H9 (cell line): ENCODE data around the gene ITGAE. TPM values are rescaled to one million over a fixed set of nuclear protein-coding genes. Genes with fewer than 3 reads are reported as not detected.

Experiments
- DNase-seq: peaks from one replicate; pipeline ENCODE4 v3.0.0-alpha.2; 2017
- H2AFZ ChIP-seq: one replicate; pipeline ENCODE4 v1.6.1; 2013; ENCODE audit warnings: mild to moderate bottlenecking, low read length, control low read depth, moderate library complexity
- H2AK5ac ChIP-seq: 2 replicates; pipeline ENCODE4 v1.6.1; 2013; ENCODE audit warnings: low read length, control low read depth, mixed read lengths; ENCODE audit not compliant: insufficient read length
- H2BK120ac ChIP-seq: one replicate; pipeline ENCODE4 v1.6.1; 2013; ENCODE audit warnings: low read depth, mild to moderate bottlenecking, low read length, control low read depth, inconsistent platforms; ENCODE audit not compliant: poor library complexity, severe bottlenecking
- H2BK12ac ChIP-seq: 2 replicates; pipeline ENCODE4 v1.6.1; 2013; ENCODE audit warnings: low read length, control low read depth, mixed read lengths, low read depth; ENCODE audit not compliant: insufficient read length
- H2BK15ac ChIP-seq: 2 replicates; pipeline ENCODE4 v1.6.1; 2013; ENCODE audit warnings: low read depth, low read length, control low read depth
- H2BK20ac ChIP-seq: one replicate; pipeline ENCODE4 v1.6.1; 2013; ENCODE audit warnings: low read depth, mild to moderate bottlenecking, low read length, control low read depth, inconsistent platforms; ENCODE audit not compliant: poor library complexity, severe bottlenecking
- H2BK5ac ChIP-seq: 2 replicates; pipeline ENCODE4 v1.6.1; 2013; ENCODE audit warnings: low read length, control low read depth, mixed read lengths; ENCODE audit not compliant: insufficient read length
- H3K14ac ChIP-seq: 2 replicates; pipeline ENCODE4 v1.6.1; 2013; ENCODE audit warnings: low read length, control low read depth; ENCODE audit not compliant: insufficient read depth
- H3K18ac ChIP-seq: 2 replicates; pipeline ENCODE4 v1.6.1; 2013; ENCODE audit warnings: low read depth, mild to moderate bottlenecking, mixed read lengths, low read length, control low read depth; ENCODE audit not compliant: insufficient read length
- H3K23ac ChIP-seq: 2 replicates; pipeline ENCODE4 v1.6.1; 2013; ENCODE audit warnings: low read length, control low read depth, mixed read lengths, low read depth; ENCODE audit not compliant: insufficient read length
- H3K23me2 ChIP-seq: 2 replicates; pipeline ENCODE4 v1.6.1; 2013; ENCODE audit warnings: low read depth, mild to moderate bottlenecking, mixed read lengths, low read length, control low read depth; ENCODE audit not compliant: insufficient read length, poor library complexity, severe bottlenecking
- H3K27ac ChIP-seq: 2 replicates; pipeline ENCODE4 v1.5.1; 2013; ENCODE audit warnings: low read length, control low read depth, mixed read lengths, low read depth; ENCODE audit not compliant: insufficient read length
- H3K27me3 ChIP-seq: 2 replicates; pipeline ENCODE4 v1.6.1; 2013; ENCODE audit warnings: low read length, control low read depth, inconsistent platforms; ENCODE audit not compliant: insufficient read depth
- H3K4ac ChIP-seq: 2 replicates; pipeline ENCODE4 v1.6.1; 2013; ENCODE audit warnings: low read depth, mild to moderate bottlenecking, control low read depth, inconsistent platforms, low read length, moderate library complexity
- H3K4me1 ChIP-seq: 2 replicates; pipeline ENCODE4 v1.6.1; 2013; ENCODE audit warnings: low read length, control low read depth, inconsistent platforms; ENCODE audit not compliant: insufficient read depth
- H3K4me2 ChIP-seq: 2 replicates; pipeline ENCODE4 v1.6.1; 2013; ENCODE audit warnings: low read length, control low read depth, mixed read lengths; ENCODE audit not compliant: insufficient read length, insufficient read depth
- H3K56ac ChIP-seq: 2 replicates; pipeline ENCODE4 v1.6.1; 2013; ENCODE audit warnings: low read depth, mild to moderate bottlenecking, mixed read lengths, low read length, control low read depth; ENCODE audit not compliant: insufficient read length
- H3K79me1 ChIP-seq: 2 replicates; pipeline ENCODE4 v1.6.1; 2013; ENCODE audit warnings: low read depth, mild to moderate bottlenecking, moderate library complexity, low read length, control low read depth, inconsistent platforms; ENCODE audit not compliant: insufficient read depth, poor library complexity, severe bottlenecking
- H3K79me2 ChIP-seq: 2 replicates; pipeline ENCODE4 v1.6.1; 2013; ENCODE audit warnings: low read length, control low read depth, inconsistent platforms; ENCODE audit not compliant: insufficient read depth
- H3K9ac ChIP-seq: 2 replicates; pipeline ENCODE4 v1.6.1; 2013; ENCODE audit warnings: low read length, control low read depth, mixed read lengths; ENCODE audit not compliant: insufficient read length; ENCODE audit errors: extremely low read depth
- H3K9me3 ChIP-seq: one replicate; pipeline ENCODE4 v1.6.1; 2013; ENCODE audit warnings: low read depth, low read length, inconsistent platforms; ENCODE audit not compliant: control insufficient read depth
- H3T11ph ChIP-seq: one replicate; pipeline ENCODE4 v1.6.1; 2013; ENCODE audit warnings: mild to moderate bottlenecking, low read length, control low read depth, inconsistent platforms
- H4K20me1 ChIP-seq: one replicate; pipeline ENCODE4 v1.6.1; 2013; ENCODE audit not compliant: control insufficient read depth, insufficient read length, insufficient read depth
- H4K5ac ChIP-seq: 2 replicates; pipeline ENCODE4 v1.6.1; 2013; ENCODE audit warnings: low read depth, mild to moderate bottlenecking, mixed read lengths, low read length, control low read depth; ENCODE audit not compliant: insufficient read length
- H4K8ac ChIP-seq: replicated peaks from 2 replicates; pipeline ENCODE4 v1.6.1; 2013; ENCODE audit warnings: low read length, control low read depth, mixed read lengths, low read depth; ENCODE audit not compliant: insufficient read length
- H4K91ac ChIP-seq: 2 replicates; pipeline ENCODE4 v1.6.1; 2013; ENCODE audit warnings: low read depth, mild to moderate bottlenecking, moderate library complexity, mixed read lengths, low read length, control low read depth; ENCODE audit not compliant: insufficient read length
- H3K27ac Mint-ChIP-seq, 3 experiments: 2 replicates in 2 of 3; 3 replicates in 1 of 3; pipeline ENCODE4 v1.8.0; 2020 to 2021; ENCODE audit warnings: mixed read lengths in 3 of 3, mild to moderate bottlenecking in 1 of 3, moderate library complexity in 1 of 3
- H3K27me3 Mint-ChIP-seq: 2 replicates; pipeline ENCODE4 v1.8.0; 2021; ENCODE audit warnings: low read depth, mild to moderate bottlenecking, moderate library complexity, mixed read lengths
- H3K36me3 Mint-ChIP-seq, 3 experiments: 2 replicates in 2 of 3; 3 replicates in 1 of 3; pipeline ENCODE4 v1.8.0; 2020 to 2021; ENCODE audit warnings: low read depth in 3 of 3, mixed read lengths in 3 of 3; ENCODE audit not compliant: insufficient read depth in 1 of 3
- H3K4me1 Mint-ChIP-seq, 2 experiments: 2 replicates each; pipeline ENCODE4 v1.8.0; 2020; ENCODE audit warnings: mixed read lengths in 2 of 2
- H3K4me3 Mint-ChIP-seq, 2 experiments: 2 replicates in 1 of 2; 3 replicates in 1 of 2; pipeline ENCODE4 v1.8.0; 2020 to 2021; ENCODE audit warnings: mild to moderate bottlenecking in 2 of 2, mixed read lengths in 2 of 2, moderate library complexity in 1 of 2
- H3K9me3 Mint-ChIP-seq, 2 experiments: 2 replicates in 1 of 2; 3 replicates in 1 of 2; pipeline ENCODE4 v1.8.0; 2020; ENCODE audit warnings: mild to moderate bottlenecking in 2 of 2, mixed read lengths in 2 of 2, moderate library complexity in 1 of 2
- WGBS: extraction: QIAGEN DNeasy Blood & Tissue Kit; methylation state at CpG from one replicate; pipeline ENCODE4 v1.1.7; 2013; ENCODE audit warnings: missing lambda C conversion rate, low lambda C conversion rate, mixed read lengths; ENCODE audit not compliant: insufficient read length; ENCODE audit errors: extremely low coverage; 5-methylcytosine and 5-hydroxymethylcytosine counted together
- total RNA-seq: library from RNA; stranded (reverse); gene quantifications from 2 replicates; pipeline ENCODE4 v1.2.1, GENCODE V29; 2021
- TF ChIP-seq, protein P1 (sequence below): fragments of 200-600 bp; sonication (generic); conservative IDR thresholded peaks from 3 replicates; pipeline ENCODE4 v1.8.0; 2021; ENCODE audit warnings: antibody characterized with exemption, mild to moderate bottlenecking

The ITGAE gene
- total RNA-seq, 1 experiment from 2014 or later = 23.5 TPM

DNA sequence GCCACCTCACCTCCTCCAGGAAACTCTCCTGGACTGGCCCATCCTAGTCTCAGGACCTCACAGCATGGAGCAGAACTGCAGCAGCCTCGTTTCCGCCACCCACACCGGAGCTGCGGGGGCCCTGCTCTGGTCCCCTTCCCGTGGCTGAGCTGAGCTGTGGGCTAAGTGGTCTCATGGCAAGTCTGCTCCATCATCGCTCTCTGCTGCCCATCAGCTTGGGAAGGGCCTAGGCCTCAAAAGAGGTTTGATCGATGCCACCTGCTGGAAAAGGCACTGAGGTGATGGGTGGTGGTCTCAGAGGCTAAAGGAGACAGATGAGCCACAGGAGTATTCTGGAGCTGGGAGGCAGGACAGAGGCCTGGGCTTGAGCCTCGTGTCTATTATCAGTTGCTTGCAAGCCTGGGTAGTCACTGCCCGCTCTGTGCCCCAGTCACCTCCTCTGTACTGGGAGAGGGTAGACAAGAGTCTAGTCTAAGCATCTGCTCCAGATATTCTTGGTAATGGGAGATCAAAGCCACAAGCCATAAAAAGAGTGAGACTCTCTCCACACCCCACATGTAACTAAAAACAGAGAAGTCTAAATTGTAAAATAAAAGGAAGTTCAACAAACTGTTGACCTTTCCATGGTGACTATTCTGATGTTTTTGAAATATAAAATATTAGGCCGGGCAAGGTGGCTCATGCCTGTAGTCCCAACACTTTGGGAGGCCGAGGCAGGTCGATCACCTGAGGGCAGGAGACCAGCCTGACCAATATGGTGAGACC, 1.6 kb downstream of the ITGAE start:
- Histone ChIP-seq H2BK5ac (no peak overlapping the region), H3T11ph (no peak overlapping the region), H2AK5ac (no peak overlapping the region), H3K4ac (no peak overlapping the region), H4K20me1 (no peaks in the 10 kb centered on the region), H4K8ac (no peak overlapping the region), H3K9ac (no peak overlapping the region), H2BK120ac (no peak overlapping the region), H2BK15ac (no peak overlapping the region), H3K79me2 (no peaks in the 10 kb centered on the region), H2AFZ (no peak overlapping the region), H3K23ac (no peak overlapping the region), H3K4me2 (no peak overlapping the region), H4K5ac (no peak overlapping the region), H3K23me2 (no peaks in the 10 kb centered on the region), H3K27me3 (no peaks in the 10 kb centered on the region), H3K79me1 (no peaks in the 10 kb centered on the region), H3K27ac (no peak overlapping the region), H3K56ac (no peak overlapping the region), H3K18ac (no peak overlapping the region), H4K91ac (no peak overlapping the region), H2BK20ac (no peak overlapping the region), H3K9me3 (no peaks in the 10 kb centered on the region), H3K4me1 (no peaks in the 10 kb centered on the region), H3K14ac (no peak overlapping the region; the same call in 1 of the 2 replicates), H2BK12ac (no peak overlapping the region)
- Mint-ChIP-seq H3K36me3 (peaks cover 1 to 14% (median 12%) of the 10 kb centered on the region in 3 experiments; a peak in 5 of 7 replicates), H3K27me3 (no peaks in the 10 kb centered on the region; the same call in 1 of the 2 replicates), H3K9me3 (no peaks in the 10 kb centered on the region; a peak in 1 of 5 replicates), H3K27ac (peak overlapping the region in 2 of 3 experiments; percentile 1 to 8; a peak in 2 of 7 replicates), H3K4me3 (no peak overlapping the region), H3K4me1 (peaks cover 0 to 20% of the 10 kb centered on the region in 2 experiments; a peak in 3 of 4 replicates)
- WGBS = no CpG with 5 or more reads among the region's 12 CpGs
- TF ChIP-seq, protein P1, sequence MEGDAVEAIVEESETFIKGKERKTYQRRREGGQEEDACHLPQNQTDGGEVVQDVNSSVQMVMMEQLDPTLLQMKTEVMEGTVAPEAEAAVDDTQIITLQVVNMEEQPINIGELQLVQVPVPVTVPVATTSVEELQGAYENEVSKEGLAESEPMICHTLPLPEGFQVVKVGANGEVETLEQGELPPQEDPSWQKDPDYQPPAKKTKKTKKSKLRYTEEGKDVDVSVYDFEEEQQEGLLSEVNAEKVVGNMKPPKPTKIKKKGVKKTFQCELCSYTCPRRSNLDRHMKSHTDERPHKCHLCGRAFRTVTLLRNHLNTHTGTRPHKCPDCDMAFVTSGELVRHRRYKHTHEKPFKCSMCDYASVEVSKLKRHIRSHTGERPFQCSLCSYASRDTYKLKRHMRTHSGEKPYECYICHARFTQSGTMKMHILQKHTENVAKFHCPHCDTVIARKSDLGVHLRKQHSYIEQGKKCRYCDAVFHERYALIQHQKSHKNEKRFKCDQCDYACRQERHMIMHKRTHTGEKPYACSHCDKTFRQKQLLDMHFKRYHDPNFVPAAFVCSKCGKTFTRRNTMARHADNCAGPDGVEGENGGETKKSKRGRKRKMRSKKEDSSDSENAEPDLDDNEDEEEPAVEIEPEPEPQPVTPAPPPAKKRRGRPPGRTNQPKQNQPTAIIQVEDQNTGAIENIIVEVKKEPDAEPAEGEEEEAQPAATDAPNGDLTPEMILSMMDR = peak; percentile 34; the same call in 2 of the 3 replicates
- peak; percentile 54 for DNase-seq
